Stomach (tissue), 4 donors: ENCODE results near the gene MIOX.

Source experiments
- CTCF ChIP-seq, 7 experiments: fragments of 450-650 bp in 4 of 7; fragments of 200-600 bp in 3 of 7; sonication (generic) in 3 of 7; IDR thresholded peaks; one replicate each; pipeline ENCODE4 v1.5.1; 2016 to 2019; ENCODE audit warnings: antibody characterized with exemption in 7 of 7, control low read depth in 2 of 7, mild to moderate bottlenecking in 1 of 7
- POLR2AphosphoS5 ChIP-seq, 3 donors: sonication (generic); formaldehyde crosslinking; IDR thresholded peaks; one replicate each; pipeline ENCODE4 v1.6.1; 2016; ENCODE audit warnings: antibody characterized with exemption in 3 of 3

GRCh38 chr22:50487290-50488005 lies 789 bp downstream of the MIOX start:
- no peak for TF ChIP-seq POLR2AphosphoS5 (IDR thresholded peaks at IDR 0.05)
- TF ChIP-seq CTCF (IDR thresholded peaks at IDR 0.05): no peak
